HUES64 (cell line): Measurements from ENCODE around the gene GALNT9.
"Not testable (repeated sequence)": the region's sequence is repeated elsewhere in the genome, so short reads cannot be mapped to it uniquely, and the experiment has no call there.

Source experiments
- H3K27ac ChIP-seq: 2 replicates; pipeline ENCODE4 v1.7.0; 2013; ENCODE audit warnings: low read depth, low read length, inconsistent platforms
- H3K27me3 ChIP-seq: 2 replicates; pipeline ENCODE4 v1.6.1; 2013; ENCODE audit warnings: mild to moderate bottlenecking, low read length; ENCODE audit not compliant: insufficient read depth
- H3K36me3 ChIP-seq: 2 replicates; pipeline ENCODE4 v1.6.1; 2013; ENCODE audit warnings: mild to moderate bottlenecking, low read length; ENCODE audit not compliant: insufficient read depth
- H3K4me1 ChIP-seq: 2 replicates; pipeline ENCODE4 v1.6.1; 2013; ENCODE audit warnings: mild to moderate bottlenecking, low read length, moderate library complexity; ENCODE audit not compliant: insufficient read depth
- H3K4me3 ChIP-seq: 2 replicates; pipeline ENCODE4 v1.5.1; 2013; ENCODE audit warnings: mild to moderate bottlenecking, low read length, moderate library complexity
- H3K9ac ChIP-seq: 2 replicates; pipeline ENCODE4 v1.6.1; 2013; ENCODE audit warnings: mild to moderate bottlenecking, low read depth, low read length
- H3K9me3 ChIP-seq: 2 replicates; pipeline ENCODE4 v1.6.1; 2013; ENCODE audit warnings: low read depth, low read length; ENCODE audit not compliant: insufficient read depth
- WGBS: fragments of 150-250, 120-280 bp; methylation state at CpG from one replicate; pipeline ENCODE4 v1.1.7; 2013; ENCODE audit warnings: missing lambda C conversion rate; 5-methylcytosine and 5-hydroxymethylcytosine counted together

The GALNT9 gene

DNA sequence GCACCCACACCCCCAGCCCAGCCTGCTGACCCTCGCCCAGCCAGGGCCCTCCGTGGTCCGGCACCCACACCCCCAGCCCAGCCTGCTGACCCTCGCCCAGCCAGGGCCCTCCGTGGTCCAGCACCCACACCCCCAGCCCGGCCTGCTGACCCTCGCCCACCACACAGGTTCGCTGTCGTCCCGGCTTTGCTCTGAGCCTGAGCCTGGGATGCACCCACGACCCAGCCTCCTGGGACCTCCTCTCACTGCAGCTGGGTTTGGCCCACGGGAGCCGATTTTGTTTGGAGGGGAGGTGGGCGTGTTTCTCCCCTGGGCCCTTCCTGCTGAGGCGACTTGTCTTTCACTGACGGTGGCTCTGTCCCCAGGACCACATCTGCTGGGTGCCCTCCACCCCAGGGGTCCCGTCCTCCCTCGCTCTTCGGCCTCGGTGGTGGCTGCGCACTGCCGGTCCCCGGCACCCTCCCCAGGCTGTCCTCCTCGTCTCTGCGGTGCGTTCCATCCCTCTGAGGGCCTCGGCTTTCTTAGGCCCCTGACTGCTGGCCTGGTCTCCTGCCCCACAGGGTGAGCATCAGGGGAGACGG, 83.8 kb downstream of the GALNT9 start:
- H3K4me3 ChIP-seq = no peak overlapping the region
- H3K27ac ChIP-seq = no peak overlapping the region
- no peaks in the 10 kb centered on the region for H3K27me3 ChIP-seq
- H3K9ac ChIP-seq = no peak overlapping the region
- peaks cover 24% of the 10 kb centered on the region for H3K9me3 ChIP-seq
- no peaks in the 10 kb centered on the region for H3K36me3 ChIP-seq
- no peaks in the 10 kb centered on the region for H3K4me1 ChIP-seq
- 86% methylated on average over 28 of the region's 28 CpGs for WGBS

DNA sequence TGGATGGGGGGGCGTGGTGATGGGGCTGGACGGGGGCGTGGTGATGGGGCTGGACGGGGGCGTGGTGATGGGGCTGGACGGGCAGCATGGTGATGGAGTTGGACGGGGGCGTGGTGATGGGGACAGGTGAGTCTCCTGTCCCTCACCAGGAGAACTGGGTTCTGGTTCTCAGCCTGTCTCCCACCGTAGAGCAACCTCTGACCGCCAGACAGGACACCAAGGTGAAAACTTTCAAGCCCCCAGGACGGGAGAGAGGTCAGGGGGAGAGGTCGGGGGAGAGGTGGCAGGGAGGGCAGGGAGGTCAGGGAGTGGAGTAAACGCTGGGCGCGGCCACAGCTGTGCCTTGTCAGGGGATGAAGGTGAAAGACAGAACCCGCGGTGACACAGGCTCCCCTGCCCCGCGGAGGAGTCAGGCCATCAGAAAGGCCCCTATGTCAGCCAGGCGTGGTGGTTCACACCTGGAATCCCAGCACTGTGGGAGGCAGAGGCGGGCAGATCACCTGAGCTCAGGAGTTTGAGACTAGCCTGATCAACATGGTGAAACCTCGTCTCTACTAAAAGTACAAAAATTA, 84.6 kb downstream of the GALNT9 start:
- Histone ChIP-seq H3K4me3 (no peak overlapping the region), H3K36me3 (no peaks in the 10 kb centered on the region), H3K9ac (no peak overlapping the region), H3K9me3 (peaks cover 27% of the 10 kb centered on the region), H3K4me1 (no peaks in the 10 kb centered on the region), H3K27ac (no peak overlapping the region), H3K27me3 (no peaks in the 10 kb centered on the region)
- 91% methylated on average over 21 of the region's 22 CpGs for WGBS

DNA sequence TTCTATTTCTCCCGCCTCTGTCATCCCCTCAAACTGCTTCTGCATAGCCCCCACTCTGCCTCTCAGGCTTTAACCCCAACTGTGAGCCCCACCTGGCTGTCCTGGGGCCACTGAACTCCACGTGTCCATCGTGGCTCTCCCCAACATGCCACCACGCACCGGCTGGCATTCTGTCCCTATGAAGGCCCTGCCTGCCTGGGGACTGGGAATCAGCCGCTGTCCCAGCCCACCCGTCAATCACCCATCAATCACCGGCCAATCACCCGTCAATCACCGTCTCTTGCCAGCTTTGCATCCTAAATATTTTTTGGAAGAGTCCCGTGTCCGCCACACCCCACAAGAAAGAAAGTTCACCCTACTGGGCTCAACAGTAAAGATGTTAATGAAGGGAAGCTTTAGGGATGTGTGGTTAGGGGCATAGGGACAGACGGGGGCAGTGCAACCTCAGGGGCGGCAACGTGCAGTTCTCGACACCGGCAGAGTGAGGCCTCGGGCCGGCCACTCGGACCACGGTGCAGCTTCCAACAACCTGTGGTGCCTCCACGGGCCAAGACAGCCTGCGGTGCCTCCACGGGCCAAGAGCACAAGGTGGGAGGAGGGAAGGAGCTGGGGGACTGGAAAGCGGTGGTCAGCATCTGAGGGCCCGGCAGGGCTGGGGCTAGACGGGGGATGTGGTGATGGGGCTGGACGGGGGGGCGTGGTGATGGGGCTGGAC, 85.6 kb downstream of the GALNT9 start:
- Histone ChIP-seq H3K4me3 (no peak overlapping the region), H3K9me3 (peaks cover 29% of the 10 kb centered on the region), H3K9ac (no peak overlapping the region), H3K27me3 (peaks cover 6% of the 10 kb centered on the region), H3K27ac (no peak overlapping the region), H3K4me1 (no peaks in the 10 kb centered on the region), H3K36me3 (no peaks in the 10 kb centered on the region)
- WGBS = 92% methylated on average over 26 of the region's 29 CpGs

GRCh38 chr12:132243171-132243570, 86.2 kb downstream of the GALNT9 start:
- H3K9ac ChIP-seq = not testable (repeated sequence)
- WGBS = 89% methylated on average over 15 of the region's 15 CpGs

GRCh38 chr12:132240669-132241007, 88.8 kb downstream of the GALNT9 start:
- not testable (repeated sequence) for H3K36me3 ChIP-seq, H3K4me3 ChIP-seq, H3K27me3 ChIP-seq, H3K4me1 ChIP-seq, H3K9ac ChIP-seq, H3K27ac ChIP-seq
- 89% methylated on average over 7 of the region's 7 CpGs for WGBS
- H3K9me3 ChIP-seq = peaks cover 32% of the 10 kb centered on the region

More at GRCh38 chr12:132243171-132243570, 86.2 kb downstream of the GALNT9 start:
- H3K36me3 ChIP-seq, H3K4me3 ChIP-seq, H3K27me3 ChIP-seq, H3K4me1 ChIP-seq, H3K27ac ChIP-seq: not testable (repeated sequence)
- peaks cover 25% of the 10 kb centered on the region for H3K9me3 ChIP-seq

- Histone ChIP-seq H3K36me3 (no peaks in the 10 kb centered on the region), H3K27ac (no peak overlapping the region), H3K9me3 (peaks cover 32% of the 10 kb centered on the region), H3K4me3 (no peak overlapping the region), H3K9ac (no peak overlapping the region), H3K27me3 (peaks cover 6% of the 10 kb centered on the region), H3K4me1 (no peaks in the 10 kb centered on the region)
- WGBS = 92% methylated on average over 32 of the region's 32 CpGs
Observed at GRCh38 chr12:132239796-132240668, 89.4 kb downstream of the GALNT9 start.

GRCh38 chr12:132239392-132239791, 90.0 kb downstream of the GALNT9 start:
- H3K4me1 ChIP-seq = no peaks in the 10 kb centered on the region
- H3K36me3 ChIP-seq = no peaks in the 10 kb centered on the region
- H3K27me3 ChIP-seq = peaks cover 6% of the 10 kb centered on the region
- no peak overlapping the region for H3K9ac ChIP-seq
- H3K9me3 ChIP-seq = peaks cover 32% of the 10 kb centered on the region
- no peak overlapping the region for H3K4me3 ChIP-seq
- H3K27ac ChIP-seq = no peak overlapping the region

GRCh38 chr12:132238884-132239283, 90.5 kb downstream of the GALNT9 start:
- H3K4me1 ChIP-seq = no peaks in the 10 kb centered on the region
- no peak overlapping the region for H3K9ac ChIP-seq
- WGBS = 95% methylated on average over 5 of the region's 5 CpGs
- peaks cover 6% of the 10 kb centered on the region for H3K27me3 ChIP-seq
- no peak overlapping the region for H3K27ac ChIP-seq
- H3K9me3 ChIP-seq = peaks cover 32% of the 10 kb centered on the region
- no peak overlapping the region for H3K4me3 ChIP-seq
- no peaks in the 10 kb centered on the region for H3K36me3 ChIP-seq

- Histone ChIP-seq H3K4me3 (no peak overlapping the region), H3K36me3 (no peaks in the 10 kb centered on the region), H3K4me1 (no peaks in the 10 kb centered on the region), H3K9me3 (peaks cover 32% of the 10 kb centered on the region), H3K27ac (no peak overlapping the region), H3K9ac (no peak overlapping the region), H3K27me3 (peaks cover 6% of the 10 kb centered on the region)
- 81% methylated on average over 9 of the region's 9 CpGs for WGBS
Observed at GRCh38 chr12:132238488-132238854, 90.9 kb downstream of the GALNT9 start.

DNA sequence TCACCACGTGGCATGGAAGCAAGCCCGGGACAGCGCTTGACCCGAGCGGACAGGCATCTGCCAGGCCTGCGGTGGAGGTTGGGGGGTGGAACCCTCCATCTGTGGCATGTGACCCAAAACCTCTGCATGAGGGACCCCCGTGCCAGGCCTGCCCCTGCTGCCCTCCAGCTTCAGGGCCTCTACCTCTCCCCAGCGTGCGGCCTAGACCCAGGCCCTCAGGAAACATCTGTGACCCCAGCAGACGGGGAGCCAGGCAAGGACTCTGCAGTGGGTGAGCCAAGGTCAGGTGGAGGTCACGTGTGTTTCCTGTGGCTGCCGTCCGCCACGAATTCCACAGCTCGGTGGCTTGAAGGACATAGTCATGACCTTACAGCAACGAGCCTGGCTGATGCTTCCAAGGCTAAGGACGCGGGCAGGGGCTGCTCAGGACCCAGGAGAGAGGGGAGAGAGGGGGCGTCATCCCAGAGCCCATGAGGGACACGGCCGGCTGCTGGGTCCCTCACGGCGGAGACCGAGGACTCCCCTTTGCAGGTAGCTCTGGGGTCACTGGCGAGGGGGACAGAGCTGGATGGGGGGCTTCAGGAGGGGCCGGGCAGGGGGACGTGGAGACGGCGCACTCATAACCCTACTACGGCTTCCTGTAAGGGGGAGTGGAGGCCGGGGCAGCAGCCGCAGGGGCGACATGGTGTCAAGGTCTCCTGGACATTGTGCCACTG, 91.5 kb downstream of the GALNT9 start:
- Histone ChIP-seq H3K4me1 (no peaks in the 10 kb centered on the region), H3K27ac (no peak overlapping the region), H3K27me3 (peaks cover 6% of the 10 kb centered on the region), H3K9me3 (peaks cover 32% of the 10 kb centered on the region), H3K9ac (no peak overlapping the region), H3K4me3 (no peak overlapping the region), H3K36me3 (no peaks in the 10 kb centered on the region)
- 90% methylated on average over 33 of the region's 33 CpGs for WGBS
